Trophoblast cell (in vitro differentiated cells and primary cell): ENCODE data around the gene ZSWIM6.

ENCODE experiments used
- DNase-seq, 2 donors: peaks; one replicate each; pipeline ENCODE4 v3.0.0-alpha.2; 2016
- H2AFZ ChIP-seq: 2 replicates; pipeline ENCODE4 v1.6.1; 2013; ENCODE audit warnings: low read length, moderate library complexity, mild to moderate bottlenecking; ENCODE audit not compliant: insufficient read depth, poor library complexity
- H2AK5ac ChIP-seq: 2 replicates; pipeline ENCODE4 v1.6.1; 2013; ENCODE audit warnings: mild to moderate bottlenecking, low read length
- H2BK120ac ChIP-seq: 2 replicates; pipeline ENCODE4 v1.6.1; 2013; ENCODE audit warnings: low read length, mild to moderate bottlenecking, moderate library complexity; ENCODE audit not compliant: insufficient read depth, poor library complexity
- H2BK12ac ChIP-seq: 2 replicates; pipeline ENCODE4 v1.6.1; 2013; ENCODE audit warnings: mild to moderate bottlenecking, low read length, moderate library complexity
- H2BK5ac ChIP-seq: 2 replicates; pipeline ENCODE4 v1.6.1; 2013; ENCODE audit warnings: low read length, low read depth, moderate library complexity, mild to moderate bottlenecking; ENCODE audit not compliant: poor library complexity
- H3K14ac ChIP-seq: 2 replicates; pipeline ENCODE4 v1.6.1; 2013; ENCODE audit warnings: mild to moderate bottlenecking, low read length
- H3K18ac ChIP-seq: 2 replicates; pipeline ENCODE4 v1.6.1; 2013; ENCODE audit warnings: mild to moderate bottlenecking, low read length
- H3K23ac ChIP-seq: 2 replicates; pipeline ENCODE4 v1.6.1; 2013; ENCODE audit warnings: low read length
- H3K27ac ChIP-seq: 2 replicates; pipeline ENCODE4 v1.5.1; 2013; ENCODE audit warnings: low read depth, mild to moderate bottlenecking, inconsistent platforms, low read length, moderate library complexity
- H3K27me3 ChIP-seq: 2 replicates; pipeline ENCODE4 v1.6.1; 2013; ENCODE audit warnings: inconsistent platforms, mild to moderate bottlenecking, low read length, moderate library complexity; ENCODE audit not compliant: insufficient read depth
- H3K36me3 ChIP-seq, 2 experiments: 1 replicate in 1 of 2; 2 replicates in 1 of 2; pipeline ENCODE4 v1.6.1; 2013; ENCODE audit warnings: low read length in 2 of 2, mild to moderate bottlenecking in 2 of 2, moderate library complexity in 1 of 2; ENCODE audit not compliant: insufficient read depth in 2 of 2, control insufficient read depth in 1 of 2
- H3K4ac ChIP-seq: 2 replicates; pipeline ENCODE4 v1.6.1; 2013; ENCODE audit warnings: low read depth, mild to moderate bottlenecking, low read length, moderate library complexity
- H3K4me1 ChIP-seq, 2 experiments: 1 replicate in 1 of 2; 2 replicates in 1 of 2; pipeline ENCODE4 v1.6.1; 2013; ENCODE audit warnings: low read length in 2 of 2, mild to moderate bottlenecking in 2 of 2, moderate library complexity in 1 of 2; ENCODE audit not compliant: insufficient read depth in 2 of 2, control insufficient read depth in 1 of 2
- H3K4me2 ChIP-seq: 2 replicates; pipeline ENCODE4 v1.6.1; 2013; ENCODE audit warnings: inconsistent platforms, mild to moderate bottlenecking, low read length, moderate library complexity
- H3K4me3 ChIP-seq: 2 replicates; pipeline ENCODE4 v1.5.1; 2013; ENCODE audit warnings: mild to moderate bottlenecking, low read depth, low read length, inconsistent platforms
- H3K79me1 ChIP-seq: one replicate; pipeline ENCODE4 v1.6.1; 2013; ENCODE audit warnings: low read length
- H3K79me2 ChIP-seq: 2 replicates; pipeline ENCODE4 v1.6.1; 2013; ENCODE audit warnings: low read length, mild to moderate bottlenecking; ENCODE audit not compliant: control insufficient read depth, insufficient read depth, poor library complexity
- H3K9ac ChIP-seq: 2 replicates; pipeline ENCODE4 v1.6.1; 2013; ENCODE audit warnings: mild to moderate bottlenecking, low read length
- H3K9me3 ChIP-seq: 2 replicates; pipeline ENCODE4 v1.6.1; 2013; ENCODE audit warnings: low read depth, mild to moderate bottlenecking, control low read depth, inconsistent platforms, low read length; ENCODE audit not compliant: insufficient read depth
- H4K12ac ChIP-seq: 2 replicates; pipeline ENCODE4 v1.6.1; 2013; ENCODE audit warnings: low read depth, mild to moderate bottlenecking, low read length, moderate library complexity
- H4K8ac ChIP-seq: 2 replicates; pipeline ENCODE4 v1.6.1; 2013; ENCODE audit warnings: low read depth, mild to moderate bottlenecking, low read length, moderate library complexity
- H4K91ac ChIP-seq: one replicate; pipeline ENCODE4 v1.6.1; 2013; ENCODE audit warnings: low read depth, mild to moderate bottlenecking, low read length, moderate library complexity
- WGBS: extraction: QIAGEN DNeasy Blood & Tissue Kit; methylation state at CpG from one replicate; pipeline ENCODE4 v1.1.7; 2013; ENCODE audit warnings: missing lambda C conversion rate; ENCODE audit not compliant: insufficient read length, insufficient coverage; ENCODE audit errors: extremely low coverage; 5-methylcytosine and 5-hydroxymethylcytosine counted together

Gene ZSWIM6

GRCh38 chr5:61559146-61559545 lies 227.1 kb downstream of the ZSWIM6 start:
- Histone ChIP-seq H2BK120ac (no peak overlapping the region), H3K23ac (no peak overlapping the region), H3K4me2 (no peak overlapping the region), H2BK5ac (no peak overlapping the region), H3K4ac (no peak overlapping the region), H2AFZ (no peak overlapping the region), H4K12ac (no peak overlapping the region), H4K91ac (no peak overlapping the region), H3K79me2 (no peaks in the 10 kb centered on the region), H3K4me1 (no peaks in the 10 kb centered on the region), H2BK12ac (no peak overlapping the region), H3K9ac (no peak overlapping the region), H3K79me1 (no peaks in the 10 kb centered on the region), H3K36me3 (no peaks in the 10 kb centered on the region), H3K4me3 (no peak overlapping the region), H3K18ac (no peak overlapping the region), H2AK5ac (no peak overlapping the region), H3K9me3 (no peaks in the 10 kb centered on the region), H4K8ac (no peak overlapping the region), H3K14ac (no peak overlapping the region), H3K27ac (no peak overlapping the region), H3K27me3 (no peaks in the 10 kb centered on the region)
- DNase-seq: no peak

DNA sequence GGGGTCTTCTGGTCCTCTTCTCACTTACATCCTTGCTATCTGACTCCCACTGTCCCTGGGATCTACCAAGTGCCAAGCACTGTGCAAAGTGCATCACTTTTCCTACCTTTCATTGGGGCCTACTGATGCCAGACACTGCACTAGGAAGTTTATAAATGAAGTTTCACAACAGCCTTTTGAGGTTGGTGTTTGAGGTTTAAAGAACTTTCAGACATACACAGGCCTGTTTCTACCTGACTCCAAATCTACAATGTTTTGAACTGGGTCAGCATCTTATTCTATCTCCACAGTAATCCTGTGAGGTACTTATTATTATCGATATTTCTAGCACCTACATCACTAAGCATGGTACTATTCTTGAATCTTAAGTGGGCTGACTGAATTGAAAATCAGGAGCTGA lies 227.7 kb downstream of the ZSWIM6 start:
- H3K4ac ChIP-seq: no peak overlapping the region
- no peak overlapping the region for H2AFZ ChIP-seq
- no peaks in the 10 kb centered on the region for H3K79me2 ChIP-seq
- H3K23ac ChIP-seq: no peak overlapping the region
- no peak overlapping the region for H2BK120ac ChIP-seq
- H3K9me3 ChIP-seq: no peaks in the 10 kb centered on the region
- H2AK5ac ChIP-seq: no peak overlapping the region
- DNase-seq: no peak
- no peak overlapping the region for H4K8ac ChIP-seq
- no peak overlapping the region for H2BK5ac ChIP-seq
- H3K14ac ChIP-seq: no peak overlapping the region
- H3K18ac ChIP-seq: no peak overlapping the region
- no peaks in the 10 kb centered on the region for H3K27me3 ChIP-seq
- H3K4me3 ChIP-seq: no peak overlapping the region
- H4K12ac ChIP-seq: no peak overlapping the region
- no peak overlapping the region for H3K9ac ChIP-seq
- no peak overlapping the region for H2BK12ac ChIP-seq
- H3K4me1 ChIP-seq: no peaks in the 10 kb centered on the region
- H4K91ac ChIP-seq: no peak overlapping the region
- no peaks in the 10 kb centered on the region for H3K79me1 ChIP-seq
- H3K36me3 ChIP-seq: no peaks in the 10 kb centered on the region
- H3K27ac ChIP-seq: no peak overlapping the region
- H3K4me2 ChIP-seq: no peak overlapping the region
- WGBS: no CpG with 5 or more reads among the region's 1 CpG

DNA sequence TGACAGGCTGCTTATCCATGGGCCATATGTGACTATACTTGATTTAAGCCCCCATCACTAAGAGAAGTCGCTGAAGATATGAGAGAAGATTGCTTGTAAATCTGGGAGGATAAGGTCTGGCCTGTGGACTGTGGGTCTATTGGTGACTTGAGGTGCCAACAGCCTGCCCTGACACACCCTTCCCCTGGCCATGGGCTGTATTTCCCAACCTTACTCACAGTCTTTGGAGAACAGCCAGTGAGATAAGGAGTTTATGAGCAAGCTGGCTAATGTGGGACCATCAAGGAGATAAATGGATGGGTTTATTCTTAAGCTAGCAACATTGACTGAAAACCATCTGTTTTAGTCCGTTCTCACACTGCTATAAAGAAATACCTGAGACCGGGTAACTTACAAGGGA lies 231.3 kb downstream of the ZSWIM6 start:
- H3K9me3 ChIP-seq: no peaks in the 10 kb centered on the region
- WGBS: no CpG with 5 or more reads among the region's 3 CpGs
- H3K79me2 ChIP-seq: no peaks in the 10 kb centered on the region
- no peak overlapping the region for H3K9ac ChIP-seq
- H3K14ac ChIP-seq: no peak overlapping the region
- no peak overlapping the region for H3K4me2 ChIP-seq
- H3K36me3 ChIP-seq: no peaks in the 10 kb centered on the region
- no peak overlapping the region for H3K4ac ChIP-seq
- H3K27me3 ChIP-seq: no peaks in the 10 kb centered on the region
- no peak overlapping the region for H2BK5ac ChIP-seq
- H2BK120ac ChIP-seq: no peak overlapping the region
- H3K27ac ChIP-seq: no peak overlapping the region
- no peaks in the 10 kb centered on the region for H3K79me1 ChIP-seq
- H4K8ac ChIP-seq: no peak overlapping the region
- no peak overlapping the region for H3K18ac ChIP-seq
- H2AFZ ChIP-seq: no peak overlapping the region
- no peak overlapping the region for H3K4me3 ChIP-seq
- no peak overlapping the region for H3K23ac ChIP-seq
- no peak overlapping the region for H4K12ac ChIP-seq
- no peaks in the 10 kb centered on the region for H3K4me1 ChIP-seq
- no peak for DNase-seq
- no peak overlapping the region for H2BK12ac ChIP-seq
- no peak overlapping the region for H2AK5ac ChIP-seq
- H4K91ac ChIP-seq: no peak overlapping the region

DNA sequence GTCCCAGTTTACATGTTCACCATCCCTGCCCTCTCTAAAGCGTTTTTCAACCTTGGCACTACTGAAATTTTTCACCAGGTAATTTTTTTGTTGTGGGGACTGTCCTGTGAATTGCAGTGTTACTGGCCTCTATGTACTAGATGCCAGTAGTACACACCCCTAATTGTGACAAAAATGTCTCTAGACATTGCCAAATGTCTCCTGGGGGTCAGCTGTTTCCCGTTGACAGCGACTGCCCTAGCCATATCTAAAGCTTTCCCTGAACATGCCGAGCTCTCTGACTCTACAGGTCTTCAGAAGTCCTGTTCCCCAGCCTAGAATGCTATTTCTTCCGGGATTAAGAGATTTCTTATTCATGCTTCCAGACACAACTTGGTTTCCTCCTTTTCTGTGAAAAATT lies 235.3 kb downstream of the ZSWIM6 start:
- Histone ChIP-seq H3K27ac (no peak overlapping the region), H3K79me1 (no peaks in the 10 kb centered on the region), H3K36me3 (no peaks in the 10 kb centered on the region), H3K4me3 (no peak overlapping the region), H3K23ac (no peak overlapping the region), H3K79me2 (no peaks in the 10 kb centered on the region), H4K8ac (no peak overlapping the region), H3K9ac (no peak overlapping the region), H4K12ac (no peak overlapping the region), H2BK5ac (no peak overlapping the region), H3K9me3 (no peaks in the 10 kb centered on the region), H3K4me1 (no peaks in the 10 kb centered on the region), H2AFZ (no peak overlapping the region), H4K91ac (no peak overlapping the region), H3K4me2 (no peak overlapping the region), H3K27me3 (no peaks in the 10 kb centered on the region), H2BK120ac (no peak overlapping the region), H2AK5ac (no peak overlapping the region), H3K18ac (no peak overlapping the region), H3K14ac (no peak overlapping the region), H3K4ac (no peak overlapping the region), H2BK12ac (no peak overlapping the region)
- DNase-seq: no peak
- WGBS: no CpG with 5 or more reads among the region's 5 CpGs

- no peaks in the 10 kb centered on the region for H3K27me3 ChIP-seq
- no peak overlapping the region for H2AK5ac ChIP-seq
- no peak overlapping the region for H4K8ac ChIP-seq
- no peak overlapping the region for H3K4ac ChIP-seq
- no peaks in the 10 kb centered on the region for H3K79me2 ChIP-seq
- WGBS: no CpG with 5 or more reads among the region's 8 CpGs
- H3K27ac ChIP-seq: no peak overlapping the region
- no peak overlapping the region for H3K14ac ChIP-seq
- no peak for DNase-seq
- H3K4me2 ChIP-seq: no peak overlapping the region
- H3K23ac ChIP-seq: no peak overlapping the region
- H2BK12ac ChIP-seq: no peak overlapping the region
- no peak overlapping the region for H3K9ac ChIP-seq
- H2BK120ac ChIP-seq: no peak overlapping the region
- no peak overlapping the region for H3K18ac ChIP-seq
- H3K4me1 ChIP-seq: no peaks in the 10 kb centered on the region
- H3K4me3 ChIP-seq: no peak overlapping the region
- H2BK5ac ChIP-seq: no peak overlapping the region
- no peak overlapping the region for H4K12ac ChIP-seq
- H4K91ac ChIP-seq: no peak overlapping the region
- no peaks in the 10 kb centered on the region for H3K79me1 ChIP-seq
- H2AFZ ChIP-seq: no peak overlapping the region
- no peaks in the 10 kb centered on the region for H3K36me3 ChIP-seq
- no peaks in the 10 kb centered on the region for H3K9me3 ChIP-seq
Observed at GRCh38 chr5:61569353-61569752, 237.3 kb downstream of the ZSWIM6 start.
